ENCODE measurements around the gene ASL.

GRCh38 chr7:66039094-66039670 is 36.4 kb upstream of the ASL start:
- TF ChIP-seq EZH2 (IDR thresholded peaks at IDR 0.05; ENCODE audit: borderline replicate concordance, low read length) (no peak), CTCF (conservative IDR thresholded peaks at IDR 0.05 in 1 of 2, IDR thresholded peaks at IDR 0.05 in 1 of 2; ENCODE audit: extremely low read depth in 1 of 2, insufficient read depth in 1 of 2, low read depth in 1 of 2, low read length in 2 of 2) (no peak)

Data from mammary epithelial cell (primary cell).